NCI-H1930 (cell line): Measurements from ENCODE around the gene BAG5.

Experiments used
- DNase-seq, 2 experiments: peaks; one replicate each; lab custom pipeline; 2025; lab: John Stamatoyannopoulos, UW

Gene BAG5

GRCh38 chr14:103546652-103547454 is 15.6 kb downstream of the BAG5 start:
- DNase-seq, result peak; percentile 30 to 56

DNA sequence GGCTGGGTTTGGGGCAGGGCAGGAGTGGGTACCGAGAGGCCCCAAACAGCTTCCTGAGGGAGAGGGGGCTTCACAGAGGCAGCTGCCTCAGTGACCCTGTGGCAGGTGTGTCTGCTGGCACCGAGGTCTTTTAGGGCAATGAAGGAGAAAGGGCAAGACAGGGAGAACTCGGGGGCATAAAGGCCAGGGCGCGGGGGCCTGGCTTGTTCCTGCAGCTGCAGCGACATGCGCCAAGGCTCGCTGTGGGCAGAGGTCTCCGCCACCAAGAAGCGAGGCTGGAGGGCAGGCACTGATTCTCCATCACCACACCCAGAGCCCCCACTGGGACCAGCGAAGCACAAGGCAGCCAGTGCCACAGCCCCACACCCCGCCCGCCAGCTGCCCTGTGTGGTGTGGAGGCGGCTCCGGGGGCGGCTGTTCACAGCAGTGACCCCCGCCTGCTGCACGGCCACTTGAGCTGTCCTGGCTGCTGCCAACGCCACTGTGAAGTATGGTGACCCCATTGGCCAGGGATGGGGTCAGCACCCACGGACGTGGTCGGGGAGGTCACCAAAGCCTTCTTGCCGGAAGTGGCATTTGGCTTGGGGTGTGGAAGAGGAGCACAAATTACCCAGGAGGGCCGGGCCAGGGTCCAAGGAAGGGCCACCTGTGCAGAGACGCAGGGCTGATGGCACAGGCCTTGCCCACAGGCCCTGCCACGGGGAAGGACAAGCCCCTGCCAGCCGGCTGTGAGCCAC is 16.4 kb downstream of the BAG5 start:
- DNase-seq, result no peak

- DNase-seq, result no peak
Observed at GRCh38 chr14:103545219-103545914, 17.1 kb downstream of the BAG5 start.

DNA sequence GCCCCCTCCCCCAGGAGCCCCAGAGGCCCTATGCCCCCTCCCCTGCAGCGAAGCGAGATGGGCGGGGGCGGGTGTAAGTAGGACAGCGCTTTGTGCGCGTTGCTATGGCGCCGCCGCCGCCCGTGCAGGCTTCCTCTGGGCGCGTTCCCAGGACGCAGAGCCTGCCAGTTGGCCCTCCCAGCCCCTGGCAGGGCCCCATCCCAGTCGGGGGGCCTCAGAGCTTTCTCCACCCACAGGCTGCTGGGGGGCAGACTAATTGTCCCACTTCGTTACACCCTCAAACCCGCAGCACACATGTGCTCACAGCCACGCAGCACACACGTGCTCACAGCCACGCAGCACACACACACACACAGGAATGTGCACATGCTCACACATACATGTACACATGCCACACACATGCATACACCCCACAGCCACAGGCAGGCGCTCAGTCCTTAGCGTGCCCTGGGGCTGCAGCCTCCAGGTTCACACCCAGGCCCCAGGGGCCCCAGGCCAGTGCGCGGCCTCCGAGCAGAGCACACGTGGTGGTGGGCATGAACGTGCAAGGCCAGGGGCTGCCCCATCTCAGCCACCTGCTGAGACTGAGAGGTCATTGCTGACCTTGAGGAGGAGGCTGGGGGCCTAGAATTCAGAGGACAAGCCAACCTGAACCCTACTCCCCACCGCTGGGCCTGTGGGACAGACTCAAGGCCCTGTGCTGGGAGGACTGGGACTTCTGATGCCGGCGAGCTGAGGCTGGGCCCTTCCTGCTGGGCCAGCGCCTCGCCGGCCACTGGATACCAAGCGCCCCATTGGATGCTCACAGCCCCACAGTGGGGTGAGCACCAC is 17.9 kb downstream of the BAG5 start:
- no peak for DNase-seq

DNA sequence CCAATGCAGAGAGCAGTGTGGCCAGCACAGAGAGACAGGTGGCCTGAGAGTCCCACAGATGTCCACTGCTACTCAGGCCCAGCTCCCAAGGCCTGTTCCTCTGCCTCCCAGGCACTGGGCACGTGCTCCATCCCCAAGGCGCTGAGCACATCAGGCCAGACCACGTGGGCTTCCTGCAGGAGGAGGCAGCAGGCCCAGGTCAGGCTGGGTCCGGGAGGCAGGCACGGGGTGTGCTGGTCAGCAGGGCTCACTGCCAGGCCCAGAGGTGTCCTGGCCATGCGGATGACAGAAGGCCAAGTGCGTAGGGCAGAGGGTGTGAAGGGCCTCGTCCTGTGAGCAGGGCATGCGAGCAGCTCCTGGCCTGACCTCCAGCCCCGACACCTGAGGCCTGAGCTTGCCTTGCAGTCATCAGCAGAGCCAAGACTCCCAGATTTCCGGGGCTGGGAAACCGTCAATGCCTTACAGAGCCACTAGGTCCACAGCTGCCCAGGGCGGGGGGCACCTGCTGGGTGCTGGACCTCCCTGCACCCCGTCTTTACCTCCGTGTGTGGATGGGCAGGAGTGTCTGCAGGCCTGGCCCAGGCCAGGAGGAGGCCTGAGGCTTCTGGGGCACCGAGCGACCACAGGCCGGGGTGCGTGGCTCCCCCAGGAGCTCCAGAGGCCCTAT is 18.6 kb downstream of the BAG5 start:
- no peak for DNase-seq

DNA sequence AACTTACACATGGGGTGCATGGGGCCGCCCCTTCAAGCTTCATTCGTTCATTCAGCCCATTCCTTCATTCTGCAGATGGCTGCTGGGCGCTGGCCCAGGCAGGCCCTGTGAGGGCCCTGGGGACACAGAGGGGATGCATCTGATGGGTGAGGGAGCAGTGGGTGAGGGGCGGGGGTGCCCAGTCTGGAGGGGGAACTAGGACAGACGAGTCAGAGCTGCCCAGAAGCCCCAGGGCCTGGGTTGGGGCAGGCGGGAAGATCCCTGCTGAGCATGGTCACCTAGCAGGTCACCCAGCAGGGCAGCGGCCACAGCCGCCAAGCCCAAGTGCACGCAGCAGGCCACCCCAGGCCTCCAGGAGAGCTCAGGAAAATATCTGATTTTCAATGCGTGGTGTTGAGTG is 19.3 kb downstream of the BAG5 start:
- DNase-seq, result no peak

DNA sequence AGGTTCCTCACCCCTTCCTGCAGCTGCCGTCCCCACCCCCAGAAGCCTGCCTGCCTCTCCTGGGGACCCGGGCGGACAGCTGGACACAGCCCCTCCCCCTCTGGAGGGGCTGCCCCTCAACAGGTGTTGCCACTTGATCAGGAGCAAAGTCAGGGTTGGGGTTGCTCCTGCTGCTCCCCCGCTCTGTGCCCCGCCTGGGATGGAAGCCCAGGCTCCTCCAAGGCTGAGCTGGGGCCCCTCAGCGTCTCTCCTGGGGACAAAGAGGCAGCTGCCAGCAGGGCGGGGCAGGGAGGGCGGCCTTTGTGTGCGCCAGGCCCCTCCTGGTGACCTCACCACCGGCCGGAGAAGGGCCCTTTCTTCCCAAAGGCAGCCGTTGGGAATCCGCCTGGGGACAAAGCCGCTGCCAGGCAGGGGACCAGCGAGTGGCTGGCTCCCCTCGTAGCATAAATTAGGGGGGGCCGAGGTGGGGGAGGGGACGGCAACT is 19.8 kb downstream of the BAG5 start:
- peak in 1 of 2 experiments; percentile 29 for DNase-seq

DNA sequence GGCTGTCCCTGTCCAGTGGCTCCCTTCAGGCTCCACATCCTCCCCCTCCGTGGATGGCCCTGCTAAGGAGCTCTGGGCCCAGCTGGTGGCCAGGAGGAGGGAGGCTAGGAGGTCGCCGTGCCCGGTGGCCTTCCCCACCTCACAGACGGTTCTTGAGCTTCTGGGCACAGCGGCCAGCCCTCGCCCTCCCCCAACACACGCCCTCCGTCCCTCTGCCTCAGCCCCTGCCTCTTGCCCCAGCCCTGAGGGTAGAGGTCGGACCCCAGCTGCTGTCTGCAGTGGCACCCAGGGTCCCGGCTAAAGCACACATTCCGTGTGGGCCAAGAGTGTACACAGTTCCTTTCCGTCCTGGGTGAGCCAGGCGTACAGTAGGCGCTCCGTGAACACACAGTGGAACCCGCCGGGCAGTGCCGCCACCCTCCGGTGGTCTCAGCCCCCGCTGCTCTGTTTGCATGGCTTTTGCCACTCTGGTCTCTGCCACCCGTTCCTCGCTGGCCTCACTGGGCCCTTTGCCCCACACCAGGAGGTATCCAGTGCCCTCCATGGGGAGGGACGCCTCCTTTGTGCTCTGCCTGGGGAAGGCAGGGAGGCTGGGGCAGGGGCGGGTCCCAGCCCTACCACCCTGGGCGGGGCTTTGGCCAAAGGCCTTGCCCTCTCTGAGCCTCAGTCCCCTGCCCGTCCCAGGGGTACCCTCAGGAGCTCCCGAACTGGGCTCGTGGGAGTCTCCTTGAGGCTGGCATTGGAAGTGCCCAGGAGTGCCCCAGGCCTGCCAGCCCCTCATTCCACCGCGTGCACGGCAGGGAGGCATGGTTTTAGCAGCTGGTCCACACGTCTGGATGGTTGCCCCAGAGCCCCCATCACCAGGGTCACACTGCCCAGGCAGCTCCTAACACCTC is 20.5 kb downstream of the BAG5 start:
- no peak for DNase-seq

- no peak for DNase-seq
Observed at GRCh38 chr14:103540821-103541708, 21.4 kb downstream of the BAG5 start.

GRCh38 chr14:103539056-103539825 is 23.2 kb downstream of the BAG5 start:
- DNase-seq, result no peak

DNA sequence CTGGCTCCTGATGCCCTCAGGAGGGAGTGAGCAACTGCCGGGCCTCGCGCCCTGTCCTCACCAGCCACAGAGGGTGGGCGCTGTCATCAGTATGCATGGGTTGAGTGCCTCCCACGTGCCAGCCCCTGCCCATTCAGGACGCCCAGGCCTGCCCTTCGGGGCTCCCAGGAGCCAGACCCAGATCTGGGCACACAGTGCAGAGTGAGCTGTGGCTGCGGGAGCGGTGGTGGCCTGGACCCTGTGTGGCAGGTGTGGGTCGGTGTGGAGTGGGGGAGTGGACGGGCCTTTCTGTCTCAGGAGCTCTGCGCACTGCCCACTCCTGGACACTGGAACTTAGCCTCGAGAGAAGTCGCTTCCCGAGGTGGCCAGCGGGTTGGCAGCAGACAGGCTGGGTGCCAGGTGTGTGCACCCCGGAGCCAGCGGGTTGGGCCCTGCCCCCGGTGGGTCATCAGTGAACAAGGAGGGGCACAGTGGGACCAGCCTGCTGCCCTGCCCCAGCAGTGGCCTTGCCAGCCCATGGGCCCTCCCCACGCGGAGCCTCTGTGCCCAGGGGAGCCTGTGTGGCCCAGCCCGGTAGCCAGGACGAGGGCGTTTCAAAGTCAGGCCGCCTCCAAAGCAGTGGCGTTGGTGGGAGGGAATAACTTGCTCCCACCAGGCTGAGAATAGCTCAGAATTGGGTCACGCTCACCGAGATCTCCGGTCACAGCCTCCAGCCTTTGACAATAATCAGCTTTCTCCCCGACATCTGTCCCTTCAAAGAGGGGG is 24.0 kb downstream of the BAG5 start:
- no peak for DNase-seq

GRCh38 chr14:103537175-103537990 is 25.1 kb downstream of the BAG5 start:
- DNase-seq, result no peak

DNA sequence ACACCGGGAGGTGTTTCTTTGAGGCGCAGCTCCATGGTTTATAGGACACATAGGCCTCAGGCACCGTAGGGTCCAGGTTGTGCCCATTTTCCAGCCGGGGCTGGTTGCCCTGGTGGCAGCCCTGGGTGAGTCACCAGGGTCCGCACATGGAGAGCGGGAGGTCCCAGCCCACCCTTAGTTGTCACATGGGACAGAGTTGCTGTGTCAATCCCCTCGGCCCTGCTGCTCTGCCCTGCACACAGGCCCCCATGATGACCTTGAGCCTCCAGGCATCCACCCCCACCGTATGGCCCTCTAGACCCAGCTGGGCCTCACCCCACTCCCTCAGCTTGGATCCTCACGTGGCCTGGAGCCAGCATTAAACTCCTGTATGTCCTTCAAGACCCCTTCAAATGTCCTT is 25.8 kb downstream of the BAG5 start:
- no peak for DNase-seq

DNA sequence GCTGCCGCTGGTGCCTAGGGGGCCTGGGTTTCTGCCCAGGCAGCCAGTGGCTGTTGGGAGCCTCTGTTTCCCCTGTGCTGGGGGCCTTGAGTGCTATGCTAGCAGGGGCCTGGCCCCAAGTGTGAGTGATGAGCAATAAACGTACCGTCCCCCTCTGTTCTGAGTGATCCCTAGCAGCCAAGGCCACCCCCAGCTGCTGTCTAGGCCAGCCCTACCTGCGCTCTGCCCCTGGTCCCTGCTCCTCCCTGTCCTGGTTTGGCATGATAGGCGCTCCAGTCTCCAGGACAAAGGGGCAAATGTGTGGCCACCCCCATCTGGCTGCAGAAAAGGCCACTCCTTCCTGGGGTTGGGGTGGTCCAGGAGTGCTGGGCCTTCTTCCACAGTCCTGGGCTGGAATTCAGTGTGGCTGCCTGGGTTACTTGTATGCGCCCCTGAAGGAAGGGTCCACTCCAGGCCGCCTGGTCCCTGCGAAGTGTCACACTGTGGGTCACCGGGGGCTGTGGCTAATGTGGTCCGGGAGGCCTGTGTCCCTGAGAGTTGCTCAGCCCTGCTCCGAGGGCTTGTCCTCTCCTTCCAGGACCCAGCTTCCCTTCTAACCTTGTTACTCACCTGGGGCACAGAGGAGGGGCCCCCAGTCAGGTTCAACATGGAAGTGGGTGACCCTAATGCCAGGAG is 26.4 kb downstream of the BAG5 start:
- DNase-seq, result no peak

GRCh38 chr14:103535081-103535890 is 27.2 kb downstream of the BAG5 start:
- no peak for DNase-seq
